CD1c-positive myeloid dendritic cell (primary cell): ENCODE measurements around the gene PPP2R3C.
"Not testable (repeated sequence)": the region's sequence is repeated elsewhere in the genome, so short reads cannot be mapped to it uniquely, and the experiment has no call there.

ENCODE experiments used
- DNase-seq: peaks from one replicate; pipeline ENCODE4 v3.0.0-alpha.2; 2016; ENCODE audit errors: extremely low spot score

The PPP2R3C gene

GRCh38 chr14:35124127-35124526 lies 2.3 kb upstream of the PPP2R3C start:
- DNase-seq: no peak

- no peak for DNase-seq
Observed at GRCh38 chr14:35123388-35123703, 1.6 kb upstream of the PPP2R3C start.

DNA sequence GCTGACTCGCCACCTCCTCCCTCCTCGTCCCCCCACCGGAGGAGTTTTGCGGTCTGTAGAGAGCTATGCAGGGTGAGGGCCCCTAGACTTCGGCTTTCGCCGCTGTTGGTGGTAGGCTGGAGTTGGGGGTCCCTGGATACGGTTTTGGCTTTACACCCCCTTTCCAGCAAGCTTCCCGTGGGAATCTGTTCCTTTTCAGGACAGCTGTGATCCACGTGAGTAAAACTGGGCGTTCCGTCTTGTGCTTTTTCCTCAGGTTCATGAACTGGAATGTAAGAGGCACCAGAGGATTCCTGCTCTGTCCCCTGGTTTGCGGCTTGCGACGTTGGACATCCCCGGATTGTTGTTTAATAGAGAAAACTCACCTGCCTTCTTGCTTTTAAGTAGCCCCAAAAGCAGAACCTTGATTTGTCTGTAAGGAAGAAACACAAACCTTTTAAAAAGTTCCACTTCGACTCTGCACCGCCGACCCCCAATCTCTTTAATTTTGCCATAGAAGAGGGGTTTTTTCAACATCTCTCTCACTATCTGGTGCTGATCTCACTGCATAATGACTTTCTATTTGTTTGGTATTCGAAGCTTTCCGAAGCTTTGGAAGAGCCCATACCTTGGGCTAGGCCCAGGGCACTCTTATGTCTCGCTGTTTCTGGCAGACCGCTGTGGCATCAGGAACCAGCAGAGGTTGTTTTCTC lies 1.1 kb upstream of the PPP2R3C start:
- no peak for DNase-seq

GRCh38 chr14:35121026-35121886 lies 534 bp downstream of the PPP2R3C start:
- DNase-seq: peak; percentile 18

GRCh38 chr14:35117112-35117511 lies 4.7 kb downstream of the PPP2R3C start:
- no peak for DNase-seq

DNA sequence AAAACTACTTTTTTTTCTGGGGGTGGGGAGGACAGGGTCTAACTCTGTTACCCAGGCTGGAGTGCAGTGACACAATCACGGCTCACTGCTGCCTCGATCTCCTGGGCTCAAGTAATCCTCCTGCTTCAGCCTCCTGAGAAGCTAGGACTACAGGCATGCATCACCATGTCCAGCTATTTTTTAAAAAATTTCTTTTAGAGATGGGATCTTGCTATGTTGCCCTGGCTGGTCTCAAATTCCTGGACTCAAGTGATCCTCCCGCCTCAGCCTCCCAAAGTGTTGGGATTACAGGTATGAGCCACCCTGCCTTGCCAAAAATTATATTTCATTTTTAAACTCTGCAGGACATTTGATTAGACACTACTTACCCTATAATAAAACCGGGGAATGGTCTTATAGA lies 5.5 kb downstream of the PPP2R3C start:
- no peak for DNase-seq

- DNase-seq: no peak
Observed at GRCh38 chr14:35114036-35114435, 7.8 kb downstream of the PPP2R3C start.

- no peak for DNase-seq
Observed at GRCh38 chr14:35113308-35113950, 8.4 kb downstream of the PPP2R3C start.

GRCh38 chr14:35112641-35113040 lies 9.1 kb downstream of the PPP2R3C start:
- DNase-seq: no peak

- no peak for DNase-seq
Observed at GRCh38 chr14:35107866-35108265, 13.9 kb downstream of the PPP2R3C start.

DNA sequence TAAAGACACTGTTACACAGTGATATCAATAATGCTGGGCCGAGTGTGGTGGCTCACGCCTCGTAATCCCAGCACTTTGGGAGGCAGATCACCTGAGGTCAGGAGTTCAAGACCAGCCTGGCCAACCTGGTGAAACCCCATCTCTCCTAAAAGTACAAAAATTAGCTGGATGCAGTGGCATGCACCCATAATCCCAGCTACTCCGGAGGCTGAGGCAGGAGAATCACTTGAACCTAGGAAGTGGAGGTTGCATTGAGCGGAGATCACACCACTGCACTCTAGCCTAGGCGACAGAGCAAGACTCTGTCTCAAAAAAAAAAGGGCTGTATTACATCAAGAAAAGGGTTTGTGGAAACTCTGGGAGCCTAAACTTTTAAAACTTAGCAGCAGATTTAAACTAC lies 27.1 kb downstream of the PPP2R3C start:
- DNase-seq: not testable (repeated sequence)

GRCh38 chr14:35088514-35088913 lies 33.3 kb downstream of the PPP2R3C start:
- DNase-seq: no peak

- DNase-seq: no peak
Observed at GRCh38 chr14:35085441-35085840, 36.3 kb downstream of the PPP2R3C start.

GRCh38 chr14:35083530-35084150 lies 38.1 kb downstream of the PPP2R3C start:
- DNase-seq: no peak

GRCh38 chr14:35079742-35080141 lies 42.0 kb downstream of the PPP2R3C start:
- no peak for DNase-seq

DNA sequence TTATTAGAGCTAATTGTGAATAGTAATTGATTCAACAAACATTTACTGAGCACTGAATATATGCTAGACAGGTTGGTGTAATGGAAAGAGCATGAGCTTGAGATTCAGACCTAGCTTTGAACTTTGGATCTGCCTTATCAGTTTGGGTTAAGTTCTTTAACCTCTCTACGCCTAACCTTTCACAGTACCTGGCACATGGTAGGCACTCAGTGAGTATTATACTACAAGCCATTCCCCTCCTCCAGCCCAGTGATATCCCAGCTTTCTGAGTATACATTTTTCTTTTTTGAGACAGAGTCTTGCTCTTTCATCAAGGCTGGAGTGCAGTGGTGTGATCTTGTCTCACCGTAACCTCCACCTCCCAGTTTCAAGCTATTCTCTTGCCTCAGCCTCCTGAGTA lies 43.7 kb downstream of the PPP2R3C start:
- DNase-seq: no peak

GRCh38 chr14:35073486-35073885 lies 48.3 kb downstream of the PPP2R3C start:
- DNase-seq: no peak

DNA sequence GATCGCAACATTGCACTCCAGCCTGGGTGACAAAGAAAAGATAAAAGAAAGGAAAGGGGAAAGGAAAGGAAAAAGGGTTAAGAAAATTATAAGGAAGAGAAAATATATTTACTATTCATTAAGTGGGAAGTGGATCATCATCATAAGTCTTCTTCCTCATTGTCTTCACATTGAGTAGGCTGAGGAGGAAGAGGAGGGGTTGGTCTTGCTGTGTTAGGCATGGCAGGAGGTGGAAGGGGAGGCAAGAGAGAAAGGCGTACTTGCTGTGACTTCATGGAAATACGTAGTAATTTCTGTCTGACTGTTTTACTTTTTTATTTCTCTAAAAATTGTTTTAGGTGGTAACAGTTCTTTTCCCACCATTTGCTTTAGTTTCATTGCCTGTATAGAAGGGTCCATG lies 49.6 kb downstream of the PPP2R3C start:
- peak; percentile 35 for DNase-seq

GRCh38 chr14:35068238-35069012 lies 53.4 kb downstream of the PPP2R3C start:
- DNase-seq: no peak

- not testable (repeated sequence) for DNase-seq
Observed at GRCh38 chr14:35065731-35066130, 56.1 kb downstream of the PPP2R3C start.

DNA sequence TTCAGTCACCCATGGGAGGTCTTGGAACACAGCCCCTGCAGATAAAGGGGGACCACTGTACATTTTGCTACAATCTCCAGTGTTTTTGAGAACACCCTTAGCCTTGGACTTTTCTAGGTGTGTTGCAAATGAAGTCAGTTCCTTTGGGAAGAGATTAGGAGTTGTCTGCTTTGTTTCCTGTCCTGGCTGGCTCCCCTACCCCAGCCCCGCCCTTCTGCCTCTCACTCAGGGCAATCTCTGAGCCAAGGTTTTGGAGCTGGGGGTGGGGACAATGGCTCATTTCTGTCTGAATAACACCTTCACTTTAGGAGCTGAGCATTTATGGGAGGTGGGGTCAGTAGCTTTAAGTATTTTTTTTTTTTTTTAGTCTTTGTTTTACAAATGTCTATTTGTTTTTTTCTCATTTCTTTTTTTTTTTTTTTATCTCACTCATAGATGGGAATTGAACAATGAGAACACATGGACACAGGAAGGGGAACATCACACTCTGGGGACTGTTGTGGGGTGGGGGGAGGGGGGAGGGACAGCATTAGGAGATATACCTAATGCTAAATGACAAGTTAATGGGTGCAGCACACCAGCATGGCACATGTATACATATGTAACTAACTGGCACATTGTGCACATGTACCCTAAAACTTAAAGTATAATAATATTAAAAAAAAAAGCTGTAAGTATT lies 60.5 kb downstream of the PPP2R3C start:
- not testable (repeated sequence) for DNase-seq
